SKM-1 (cell line): ENCODE data around the gene HIVEP1.

Experiments used
- DNase-seq: peaks from one replicate; lab custom pipeline; 2025; ENCODE audit not compliant: unreplicated experiment; lab: John Stamatoyannopoulos, UW

Gene HIVEP1

DNA sequence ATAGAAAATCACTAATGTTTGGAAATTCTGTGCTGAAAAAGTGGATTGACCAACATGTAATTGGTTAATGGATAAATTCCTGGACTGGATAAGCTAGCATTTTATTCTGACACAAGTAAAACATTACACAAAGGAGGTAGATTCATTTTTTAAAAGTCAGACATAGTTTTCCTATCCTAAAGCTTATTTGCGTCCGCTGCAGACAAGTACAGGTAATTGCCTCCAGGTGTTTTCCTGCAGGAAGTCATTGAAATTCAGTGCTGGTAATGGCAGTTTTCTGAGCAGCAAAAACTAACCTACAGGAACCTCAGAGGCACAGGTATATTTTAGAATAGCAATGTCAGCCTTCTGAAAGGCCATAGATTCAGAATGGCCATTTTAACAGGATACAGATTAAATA lies 20.0 kb upstream of the HIVEP1 start:
- DNase-seq = no peak

DNA sequence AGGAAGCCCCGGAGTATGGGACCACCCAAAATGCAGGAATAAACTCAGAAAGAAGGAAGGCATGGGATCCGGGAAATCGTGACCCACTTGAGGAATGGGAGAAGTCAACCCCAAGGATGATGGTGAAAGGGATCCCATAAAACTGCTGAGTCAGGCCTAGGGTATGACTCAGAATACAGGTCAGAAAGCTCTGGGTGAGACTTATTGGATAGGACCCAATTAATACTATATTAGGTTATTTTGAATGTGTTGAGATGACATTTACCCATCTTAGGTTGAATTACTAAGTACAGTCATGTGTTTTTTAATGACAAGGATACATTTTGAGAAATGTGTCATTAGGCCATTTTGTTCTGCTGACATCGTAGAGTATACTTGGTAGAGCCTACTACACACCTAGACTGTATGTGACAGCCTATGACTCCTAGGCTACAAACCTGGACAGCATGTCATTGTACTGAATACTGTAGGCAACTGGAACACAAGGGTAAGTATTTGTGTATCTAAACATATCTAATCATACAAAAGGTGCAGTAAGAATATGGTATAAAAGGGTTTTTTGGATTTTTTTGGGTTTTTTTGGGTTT lies 17.1 kb upstream of the HIVEP1 start:
- DNase-seq = no peak

- DNase-seq = no peak
Observed at GRCh38 chr6:11996751-11997150, 15.4 kb upstream of the HIVEP1 start.

GRCh38 chr6:11999246-11999645 lies 12.9 kb upstream of the HIVEP1 start:
- DNase-seq = no peak

DNA sequence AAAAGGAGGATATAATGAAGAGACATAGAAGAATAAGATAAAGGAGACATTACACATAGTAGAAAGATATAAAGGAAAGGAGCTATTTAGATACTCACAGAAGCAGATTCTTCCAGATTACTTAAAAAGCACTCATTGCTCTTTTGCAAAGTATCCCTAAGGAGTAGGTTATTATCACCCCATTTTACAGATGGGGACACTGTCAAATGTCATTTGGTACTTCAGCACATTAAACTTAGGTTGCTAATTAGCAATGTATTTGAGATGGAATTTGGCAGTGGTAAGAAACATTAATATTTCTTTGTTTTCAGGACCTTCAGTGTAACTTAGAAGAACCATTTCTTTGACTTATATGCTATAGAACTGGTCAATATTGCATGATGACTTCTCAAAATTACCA lies 11.9 kb upstream of the HIVEP1 start:
- DNase-seq = no peak

GRCh38 chr6:12001004-12001705 lies 11.0 kb upstream of the HIVEP1 start:
- DNase-seq = no peak

DNA sequence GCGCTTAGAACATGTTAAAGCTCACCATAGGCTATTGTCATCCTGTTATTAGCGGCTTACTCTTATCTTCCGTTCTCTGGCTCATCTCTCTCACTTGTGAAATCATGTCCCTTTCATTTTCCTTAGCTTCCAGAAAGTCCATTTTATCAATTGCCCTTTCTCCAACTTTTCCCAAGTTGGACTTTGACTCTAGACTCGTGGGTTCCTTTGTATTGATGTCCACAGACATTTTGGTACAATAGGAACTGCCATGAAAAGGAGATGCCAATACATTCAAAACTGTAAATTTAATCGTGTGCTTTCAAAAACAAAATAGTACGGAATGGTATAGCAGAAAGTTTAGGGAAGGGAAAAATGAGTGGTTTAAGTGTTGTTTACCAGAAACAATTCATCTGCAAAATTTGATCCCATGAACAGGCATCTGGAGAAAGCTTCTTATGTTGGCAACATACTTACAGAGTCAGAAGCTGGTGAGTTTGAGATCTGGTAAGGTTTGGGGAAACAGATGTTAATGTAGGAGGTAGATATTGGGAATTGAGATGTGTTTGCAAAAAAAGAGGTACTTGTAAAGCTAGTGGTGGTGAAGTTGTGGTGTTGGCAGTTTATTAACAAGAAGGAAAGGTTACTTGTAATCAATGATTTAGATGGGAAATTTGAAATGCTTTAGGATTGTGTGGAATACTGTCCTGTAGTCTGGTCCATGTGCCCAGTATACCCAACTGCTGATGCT lies 10.2 kb upstream of the HIVEP1 start:
- no peak for DNase-seq

GRCh38 chr6:12007473-12007872 lies 4.6 kb upstream of the HIVEP1 start:
- DNase-seq = no peak

GRCh38 chr6:12007887-12008286 lies 4.2 kb upstream of the HIVEP1 start:
- DNase-seq = no peak

DNA sequence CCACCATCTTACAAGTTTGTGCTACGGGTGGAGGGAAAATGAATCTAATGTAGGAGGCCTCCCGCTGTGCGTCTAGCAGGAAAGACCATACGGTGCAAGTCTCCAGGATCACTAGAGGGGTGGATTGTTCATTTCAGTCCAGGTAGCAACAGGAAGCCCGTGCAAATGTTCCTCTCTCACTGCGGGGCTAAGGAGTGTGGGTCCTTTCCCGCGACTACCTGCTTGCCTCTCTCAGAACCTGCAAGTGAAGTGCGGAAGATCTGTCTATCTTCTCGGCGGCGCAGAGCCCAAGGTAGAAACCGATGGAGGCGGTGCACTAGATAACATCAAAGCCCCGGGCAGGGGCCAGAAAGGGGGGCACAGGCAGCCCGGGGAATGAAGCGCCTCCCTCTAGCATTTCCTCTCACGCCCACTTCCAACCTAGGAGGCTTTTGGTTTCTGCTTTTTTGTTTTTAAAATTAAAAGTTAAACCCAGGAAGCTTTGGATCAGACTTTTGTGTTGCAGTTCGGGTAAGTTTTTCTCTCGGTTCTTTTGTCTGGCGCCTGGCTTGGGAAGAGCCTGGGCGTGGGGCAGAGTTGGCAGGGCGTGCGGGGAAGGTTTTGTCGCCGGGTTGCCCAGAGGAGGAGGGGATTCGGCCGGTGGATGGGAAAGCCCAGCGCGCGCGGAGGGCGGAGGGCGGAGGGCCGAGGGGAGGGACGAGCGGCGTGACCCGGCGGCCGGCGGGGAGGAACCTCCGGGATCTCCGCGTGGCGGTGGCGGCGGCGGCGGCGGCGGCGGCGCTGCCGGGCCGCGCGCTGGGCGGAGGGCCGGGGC lies 3.5 kb upstream of the HIVEP1 start:
- peak; percentile 30 for DNase-seq

DNA sequence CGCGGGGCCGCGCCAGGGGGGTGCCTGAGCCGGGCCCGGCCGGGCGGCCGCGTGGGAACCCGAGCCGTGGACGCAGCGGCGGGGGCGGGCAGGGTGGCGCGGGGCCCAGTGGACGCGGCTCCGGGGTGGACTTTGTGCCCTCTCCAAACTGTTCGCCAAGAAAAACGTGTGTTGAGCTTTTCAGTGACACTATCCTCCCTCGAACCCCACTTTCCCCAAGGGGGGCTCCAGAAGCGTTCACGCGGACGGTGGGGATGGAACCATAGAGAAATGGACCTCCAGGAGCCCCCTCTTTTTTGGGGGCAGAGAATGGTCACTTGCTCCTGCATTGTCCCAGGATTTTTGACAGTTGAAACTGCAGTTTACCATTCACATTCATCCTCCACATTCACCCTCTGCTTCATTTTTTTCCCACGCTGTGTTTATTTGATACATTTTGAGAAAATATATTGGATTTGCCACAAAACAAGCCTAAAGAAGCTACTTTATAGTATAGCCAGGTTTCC lies 2.9 kb upstream of the HIVEP1 start:
- no peak for DNase-seq

DNA sequence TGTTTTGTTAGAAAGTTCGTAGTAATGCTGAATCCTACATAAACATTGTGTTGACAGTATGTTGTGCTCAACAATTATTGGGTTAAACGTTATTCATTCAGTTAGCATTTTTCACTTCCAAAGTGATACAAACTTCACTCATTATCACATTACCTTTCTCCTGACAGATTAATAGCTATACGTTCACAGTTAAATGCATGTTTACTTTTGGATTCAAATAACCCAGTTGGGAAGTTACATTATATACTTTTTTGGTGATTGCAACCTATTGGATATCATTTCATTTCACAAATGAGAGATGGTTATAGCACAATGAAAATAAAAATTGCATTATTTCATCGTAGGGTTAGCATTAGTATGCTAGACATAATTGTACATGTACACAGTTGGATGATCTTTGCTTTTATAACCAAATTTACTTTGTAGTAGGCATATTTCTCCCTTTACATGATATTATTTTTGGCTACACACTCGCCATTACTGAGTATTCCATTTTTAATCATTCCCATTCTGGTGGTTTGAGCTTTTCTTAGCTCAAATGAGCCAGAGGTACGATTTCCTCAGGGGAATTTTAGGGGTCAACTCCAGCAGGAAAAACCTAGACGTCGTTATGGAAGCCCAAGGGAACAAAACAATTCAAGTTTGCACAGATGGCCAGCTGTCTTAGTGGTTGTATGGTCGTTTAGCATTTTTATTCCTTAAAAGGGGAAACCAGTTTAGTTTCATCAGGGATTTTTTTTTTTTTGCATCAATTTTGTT lies 2.1 kb upstream of the HIVEP1 start:
- DNase-seq = no peak

GRCh38 chr6:12010635-12011275 lies 1.4 kb upstream of the HIVEP1 start:
- no peak for DNase-seq

DNA sequence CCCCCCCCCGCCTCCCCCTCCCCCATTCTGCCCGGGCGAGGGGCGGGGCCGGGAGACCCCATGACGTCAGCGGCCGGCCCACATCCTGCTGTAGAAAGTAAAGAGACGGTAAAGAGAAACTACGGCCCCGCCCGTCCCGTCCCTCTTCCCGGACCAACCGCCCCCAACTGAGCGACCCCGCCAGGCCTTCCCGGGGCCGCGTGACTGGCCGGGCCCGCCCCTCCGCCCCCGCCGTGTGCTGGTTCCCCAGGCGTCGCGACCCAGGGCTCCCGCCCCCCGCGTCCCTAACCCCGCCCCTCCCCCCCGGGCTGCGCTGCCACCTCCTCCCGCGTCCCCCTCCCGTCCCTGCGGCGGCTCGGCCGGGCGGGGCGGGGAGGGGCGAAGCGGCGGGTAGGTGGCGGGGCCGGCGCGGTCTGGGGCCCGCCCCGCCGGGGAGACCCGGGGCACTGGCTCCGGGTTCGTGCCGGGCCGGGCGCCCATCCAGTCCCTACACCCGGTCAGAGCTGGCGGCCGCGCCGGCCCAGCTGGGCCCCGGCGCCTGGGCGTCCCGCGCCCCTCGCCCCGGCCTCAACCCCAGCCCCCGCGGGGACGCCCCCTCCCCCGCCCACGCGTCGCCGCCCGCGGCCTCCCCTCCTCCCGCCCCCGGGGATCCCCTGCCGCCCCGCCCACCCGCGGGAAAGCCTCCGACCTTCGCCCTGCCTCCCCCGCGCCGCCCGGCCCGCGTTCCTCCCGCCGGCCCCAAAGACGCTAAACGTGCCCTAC lies 655 bp upstream of the HIVEP1 start:
- DNase-seq = peak; percentile 88

- DNase-seq = no peak
Observed at GRCh38 chr6:12012558-12013306, 620 bp downstream of the HIVEP1 start.

- DNase-seq = no peak
Observed at GRCh38 chr6:12013307-12013719, 1.2 kb downstream of the HIVEP1 start.

DNA sequence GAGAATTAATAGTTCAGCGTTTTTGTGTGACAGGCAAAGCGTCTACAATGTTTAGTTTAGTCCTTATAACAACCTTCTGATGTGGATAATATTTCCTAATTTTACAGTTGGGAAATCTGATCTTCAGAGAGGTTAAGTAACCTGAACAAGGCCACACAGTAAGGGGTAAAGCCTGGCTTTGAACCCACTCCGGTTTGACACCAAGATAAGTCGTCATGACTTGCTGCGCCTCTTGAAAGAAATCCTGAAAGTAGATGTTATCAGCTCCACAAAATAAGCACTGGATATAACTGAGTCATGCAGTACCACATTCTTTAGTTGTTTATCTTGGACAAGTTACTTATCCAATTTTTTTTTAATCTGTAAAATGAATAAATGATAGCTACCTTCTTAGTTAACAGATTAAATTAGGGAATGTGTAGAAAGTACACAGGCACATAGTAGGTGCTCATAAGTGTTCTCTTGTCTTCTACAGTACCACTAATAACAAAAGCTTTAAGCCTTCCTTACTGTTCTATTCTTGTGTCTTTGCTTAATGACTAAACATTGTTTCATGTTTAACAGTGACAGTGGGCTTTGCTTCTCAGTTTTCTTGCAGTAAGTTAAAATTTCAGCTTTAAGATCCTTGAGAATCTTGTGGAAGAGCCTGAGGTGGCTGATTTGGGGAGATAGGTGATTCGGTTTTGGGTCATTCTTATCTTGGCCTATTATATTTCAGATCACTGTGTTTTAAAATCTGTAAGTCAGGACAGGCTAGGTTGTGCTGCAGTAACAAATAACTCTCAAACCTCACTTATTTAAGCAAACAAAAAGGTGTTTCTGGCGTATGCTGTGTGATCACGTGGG lies 2.1 kb downstream of the HIVEP1 start:
- DNase-seq = no peak

- no peak for DNase-seq
Observed at GRCh38 chr6:12014873-12015149, 2.7 kb downstream of the HIVEP1 start.
